ENCODE results near the gene APBA1.
"Not testable (repeated sequence)": the region's sequence is repeated elsewhere in the genome, so short reads cannot be mapped to it uniquely, and the experiment has no call there.

Gene APBA1

GRCh38 chr9:69470186-69470977 is 201.8 kb downstream of the APBA1 start:
- no peak for DNase-seq

- no peak for DNase-seq
Observed at GRCh38 chr9:69469136-69469535, 203.0 kb downstream of the APBA1 start.

- DNase-seq, result no peak
Observed at GRCh38 chr9:69468380-69468779, 203.8 kb downstream of the APBA1 start.

DNA sequence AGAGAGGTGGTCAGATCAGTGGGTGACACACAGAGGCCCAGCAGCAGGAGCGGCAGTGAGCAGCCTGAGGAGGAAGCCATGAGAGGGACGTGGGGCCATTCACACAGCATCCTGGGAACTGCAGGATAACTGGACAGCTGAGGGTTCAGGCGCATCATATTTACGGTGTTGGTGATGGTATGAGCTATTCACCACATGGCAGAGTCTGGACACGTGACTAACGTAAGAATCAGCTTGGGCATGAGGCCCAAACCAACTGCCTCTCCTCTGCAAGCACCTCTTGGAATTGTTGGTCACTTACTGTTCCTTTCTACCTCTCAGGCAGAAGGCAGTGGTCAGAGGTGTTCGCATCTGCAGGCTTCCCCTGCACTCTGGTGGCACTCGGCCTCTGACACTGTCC is 206.0 kb downstream of the APBA1 start:
- no peak for DNase-seq

GRCh38 chr9:69465473-69465872 is 206.7 kb downstream of the APBA1 start:
- no peak for DNase-seq

- DNase-seq, result no peak
Observed at GRCh38 chr9:69463497-69464068, 208.6 kb downstream of the APBA1 start.

DNA sequence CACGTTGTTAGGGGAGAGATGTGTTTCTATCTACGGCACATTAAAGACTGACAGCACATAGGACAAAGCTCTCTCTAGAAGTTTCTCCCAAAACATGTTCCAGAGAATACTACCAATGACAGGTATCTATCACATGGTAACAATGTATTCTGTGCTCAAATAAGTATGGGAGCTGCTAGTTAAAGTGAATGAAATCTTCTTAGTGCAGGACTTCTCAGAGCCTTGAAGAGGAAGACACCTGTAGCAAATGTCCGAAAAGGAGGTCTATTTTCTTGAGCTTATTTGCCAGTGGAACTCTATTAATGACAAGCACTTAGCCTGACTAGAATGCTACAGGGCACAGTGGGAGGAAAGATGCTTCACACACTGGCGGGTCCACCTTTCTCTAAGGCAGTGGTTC is 209.8 kb downstream of the APBA1 start:
- no peak for DNase-seq

GRCh38 chr9:69461103-69461887 is 210.9 kb downstream of the APBA1 start:
- DNase-seq, result no peak

- no peak for DNase-seq
Observed at GRCh38 chr9:69460012-69460411, 212.2 kb downstream of the APBA1 start.

DNA sequence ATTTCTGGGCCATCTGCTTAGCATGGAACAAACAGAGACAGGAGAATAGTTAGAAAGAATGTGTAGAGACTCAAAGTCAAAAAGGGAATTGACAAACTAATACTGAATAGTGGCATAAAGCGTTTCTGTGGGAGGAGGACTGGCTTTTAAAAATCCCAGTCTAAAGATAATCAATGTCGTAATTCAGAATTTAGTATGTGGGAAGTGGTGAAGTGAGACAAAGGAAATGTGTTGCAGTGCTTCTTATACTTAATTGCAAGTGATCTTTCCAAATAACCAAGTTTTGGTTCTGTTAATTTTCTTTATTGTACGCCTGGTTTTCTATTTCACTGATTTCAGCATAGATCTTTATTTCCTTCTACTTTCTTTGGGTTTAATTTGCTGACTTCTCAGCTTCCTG is 214.0 kb downstream of the APBA1 start:
- no peak for DNase-seq

GRCh38 chr9:69456201-69456600 is 216.0 kb downstream of the APBA1 start:
- no peak for DNase-seq

- DNase-seq, result no peak
Observed at GRCh38 chr9:69455311-69455710, 216.9 kb downstream of the APBA1 start.

DNA sequence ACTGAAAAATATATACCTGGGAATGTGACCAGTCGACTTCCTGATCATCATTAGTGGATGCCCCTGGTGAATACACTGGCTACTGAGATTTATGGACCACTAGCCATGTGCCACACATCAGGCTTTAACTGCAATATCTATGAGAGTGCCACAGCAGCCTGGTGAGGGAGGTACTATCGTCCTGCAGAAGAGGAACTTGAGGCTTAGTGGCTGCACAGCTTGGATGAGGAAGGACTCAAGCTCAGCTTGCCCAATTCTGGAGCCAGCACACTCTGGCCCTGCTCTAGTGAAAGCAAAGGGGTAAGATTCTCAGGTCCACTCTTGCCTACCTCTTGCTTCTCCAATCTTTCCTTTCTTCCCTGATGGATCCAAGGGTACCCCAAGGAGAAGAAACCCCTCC is 217.8 kb downstream of the APBA1 start:
- DNase-seq, result no peak

GRCh38 chr9:69453746-69454145 is 218.4 kb downstream of the APBA1 start:
- no peak for DNase-seq

GRCh38 chr9:69452110-69452782 is 219.9 kb downstream of the APBA1 start:
- peak; percentile 71 for DNase-seq

- no peak for DNase-seq
Observed at GRCh38 chr9:69446496-69446895, 225.7 kb downstream of the APBA1 start.

DNA sequence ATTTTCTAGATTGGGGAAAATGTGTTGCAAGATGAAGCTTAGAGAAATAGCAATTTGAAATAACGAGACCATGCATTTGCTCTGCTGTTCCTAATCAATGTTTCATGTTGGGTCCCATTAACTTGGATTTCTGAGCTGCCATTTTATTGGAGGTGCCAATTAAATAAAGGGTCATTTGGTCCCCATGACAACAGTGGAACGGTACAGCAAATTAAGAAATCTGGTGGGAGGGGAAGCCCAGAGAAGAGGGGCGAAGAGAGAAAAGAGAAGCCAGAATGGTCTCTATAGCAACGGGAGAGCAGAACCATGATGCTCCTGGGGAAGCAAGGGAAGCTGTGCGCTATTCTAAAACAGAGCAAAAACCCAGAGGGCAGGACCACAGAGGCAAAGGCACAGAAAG is 226.9 kb downstream of the APBA1 start:
- DNase-seq, result no peak

GRCh38 chr9:69444791-69445190 is 227.4 kb downstream of the APBA1 start:
- DNase-seq, result no peak

- no peak for DNase-seq
Observed at GRCh38 chr9:69444021-69444420, 228.2 kb downstream of the APBA1 start.

- no peak for DNase-seq
Observed at GRCh38 chr9:69443178-69443577, 229.0 kb downstream of the APBA1 start.

GRCh38 chr9:69442486-69442885 is 229.7 kb downstream of the APBA1 start:
- no peak for DNase-seq

- not testable (repeated sequence) for DNase-seq
Observed at GRCh38 chr9:69440254-69440955, 231.8 kb downstream of the APBA1 start.

- DNase-seq, result not testable (repeated sequence)
Observed at GRCh38 chr9:69439654-69440053, 232.5 kb downstream of the APBA1 start.

All from kidney glomerular epithelial cell (primary cell).